ENCODE results near the gene TENT5A.

TENT5A gene

DNA sequence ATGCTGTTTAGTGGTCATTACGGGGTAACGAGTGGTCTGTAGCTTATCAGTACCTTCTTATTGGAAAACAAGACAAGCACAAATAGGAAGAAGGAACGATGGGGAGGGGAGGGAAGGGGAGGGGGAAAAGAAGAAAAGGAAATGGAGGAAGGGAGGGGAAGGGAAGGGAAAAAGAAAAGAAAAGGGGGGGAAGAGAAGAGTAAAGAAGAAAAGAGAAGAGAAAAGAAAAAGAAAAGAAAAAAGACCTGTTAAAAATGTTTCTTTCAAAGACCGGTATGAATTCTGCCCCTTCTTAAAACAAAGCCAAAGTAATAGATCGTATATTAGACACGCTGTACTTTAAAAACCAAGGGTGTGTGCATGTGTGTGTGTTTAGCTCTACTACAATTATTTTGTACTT lies 2.4 kb upstream of the TENT5A start:
- TF ChIP-seq, protein P1, sequence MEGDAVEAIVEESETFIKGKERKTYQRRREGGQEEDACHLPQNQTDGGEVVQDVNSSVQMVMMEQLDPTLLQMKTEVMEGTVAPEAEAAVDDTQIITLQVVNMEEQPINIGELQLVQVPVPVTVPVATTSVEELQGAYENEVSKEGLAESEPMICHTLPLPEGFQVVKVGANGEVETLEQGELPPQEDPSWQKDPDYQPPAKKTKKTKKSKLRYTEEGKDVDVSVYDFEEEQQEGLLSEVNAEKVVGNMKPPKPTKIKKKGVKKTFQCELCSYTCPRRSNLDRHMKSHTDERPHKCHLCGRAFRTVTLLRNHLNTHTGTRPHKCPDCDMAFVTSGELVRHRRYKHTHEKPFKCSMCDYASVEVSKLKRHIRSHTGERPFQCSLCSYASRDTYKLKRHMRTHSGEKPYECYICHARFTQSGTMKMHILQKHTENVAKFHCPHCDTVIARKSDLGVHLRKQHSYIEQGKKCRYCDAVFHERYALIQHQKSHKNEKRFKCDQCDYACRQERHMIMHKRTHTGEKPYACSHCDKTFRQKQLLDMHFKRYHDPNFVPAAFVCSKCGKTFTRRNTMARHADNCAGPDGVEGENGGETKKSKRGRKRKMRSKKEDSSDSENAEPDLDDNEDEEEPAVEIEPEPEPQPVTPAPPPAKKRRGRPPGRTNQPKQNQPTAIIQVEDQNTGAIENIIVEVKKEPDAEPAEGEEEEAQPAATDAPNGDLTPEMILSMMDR (conservative IDR thresholded peaks at IDR 0.05; ENCODE audit: control insufficient read depth, insufficient read depth, low read depth, low read length) = no peak
- no peak for DNase-seq (ENCODE audit: low read depth)
- H3K4me3 ChIP-seq (ENCODE audit: control insufficient read depth, low read depth, low read length) = no peak overlapping the region

DNA sequence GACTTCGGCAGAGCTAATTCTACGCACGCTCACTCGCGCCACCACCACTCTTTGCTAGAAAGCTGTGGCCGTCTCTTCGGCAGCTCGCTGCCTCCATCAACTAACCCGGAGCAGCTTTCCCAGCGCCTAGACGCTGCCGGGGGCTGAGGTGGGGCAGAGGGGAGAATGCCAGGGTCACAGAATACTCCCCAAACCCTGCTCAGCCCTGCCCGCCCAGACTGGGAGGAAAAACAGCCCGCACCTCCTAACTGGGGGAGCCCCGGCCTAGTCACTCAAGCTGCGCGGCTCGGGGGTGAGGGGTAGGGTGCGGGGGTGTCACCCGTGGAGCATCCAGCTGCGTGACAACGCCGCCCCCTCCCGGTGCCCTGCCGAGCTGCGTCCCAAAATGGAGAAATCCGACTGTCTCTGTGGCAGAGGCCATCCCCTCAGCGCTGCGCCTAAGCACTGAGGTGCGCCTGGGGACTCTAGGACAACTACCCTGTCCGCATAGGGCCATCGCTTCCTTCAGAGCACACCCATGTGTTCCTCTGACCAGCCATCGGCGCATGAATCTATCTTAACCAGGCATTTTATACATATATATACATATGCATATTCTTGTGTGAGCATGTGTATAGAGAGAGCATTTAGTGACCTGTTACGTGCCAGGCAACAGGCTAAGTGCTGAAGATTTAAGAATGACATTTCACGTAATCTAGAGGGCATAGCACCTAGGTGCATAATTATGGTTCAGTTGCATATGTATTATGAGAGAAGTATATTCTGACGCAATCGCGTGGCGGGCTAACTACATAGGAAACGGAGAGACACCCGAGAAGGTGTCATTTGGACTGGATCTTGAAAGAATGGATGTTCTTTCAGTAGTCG lies 1.5 kb upstream of the TENT5A start:
- DNase-seq (ENCODE audit: low read depth) = peak; percentile 68
- peak overlapping the region; percentile 92 for H3K4me3 ChIP-seq (ENCODE audit: control insufficient read depth, low read depth, low read length)
- TF ChIP-seq, protein P1 (conservative IDR thresholded peaks at IDR 0.05; ENCODE audit: control insufficient read depth, insufficient read depth, low read depth, low read length) = peak; percentile 55

DNA sequence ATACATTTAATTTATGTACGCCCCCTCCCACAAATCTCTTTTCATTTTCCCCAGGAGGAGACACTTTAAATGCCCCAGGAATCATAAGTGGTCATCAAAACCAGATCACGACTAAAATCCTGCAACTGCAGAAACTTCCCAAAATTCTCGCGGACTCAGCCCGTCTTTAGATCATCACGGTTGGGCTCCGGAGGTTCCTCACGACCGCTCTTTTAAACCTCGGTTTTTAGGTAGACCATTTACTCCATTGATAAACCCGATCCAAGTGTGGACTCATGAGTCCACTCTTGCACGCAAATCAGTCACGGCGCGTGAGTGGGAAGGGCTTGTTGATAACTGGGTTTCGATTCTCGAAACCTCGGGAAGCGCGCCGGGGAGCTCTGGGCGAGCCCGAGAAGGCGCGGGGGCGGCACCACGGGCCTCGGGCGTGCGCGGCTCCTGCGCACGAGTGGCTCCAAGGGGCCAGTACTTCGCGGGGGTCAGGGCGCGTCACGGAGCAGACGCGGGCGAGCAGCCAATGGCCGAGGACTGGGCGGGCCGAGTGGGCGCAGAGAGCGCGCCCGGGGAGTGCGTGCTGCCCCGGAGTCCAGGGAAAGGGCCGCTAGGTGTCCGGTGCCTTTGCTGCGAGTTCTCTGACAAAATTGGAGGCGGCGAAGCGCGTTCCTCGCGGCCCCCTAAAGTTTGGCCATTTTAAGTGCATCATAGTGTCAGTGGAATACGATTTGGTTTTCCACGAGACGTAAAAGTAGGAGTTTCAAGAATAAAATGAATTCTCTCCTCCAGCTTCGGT lies 635 bp upstream of the TENT5A start:
- DNase-seq (ENCODE audit: low read depth) = peak; percentile 87
- TF ChIP-seq, protein P1 (conservative IDR thresholded peaks at IDR 0.05; ENCODE audit: control insufficient read depth, insufficient read depth, low read depth, low read length) = peak; percentile 33
- peak overlapping the region; percentile 92 for H3K4me3 ChIP-seq (ENCODE audit: control insufficient read depth, low read depth, low read length)

DNA sequence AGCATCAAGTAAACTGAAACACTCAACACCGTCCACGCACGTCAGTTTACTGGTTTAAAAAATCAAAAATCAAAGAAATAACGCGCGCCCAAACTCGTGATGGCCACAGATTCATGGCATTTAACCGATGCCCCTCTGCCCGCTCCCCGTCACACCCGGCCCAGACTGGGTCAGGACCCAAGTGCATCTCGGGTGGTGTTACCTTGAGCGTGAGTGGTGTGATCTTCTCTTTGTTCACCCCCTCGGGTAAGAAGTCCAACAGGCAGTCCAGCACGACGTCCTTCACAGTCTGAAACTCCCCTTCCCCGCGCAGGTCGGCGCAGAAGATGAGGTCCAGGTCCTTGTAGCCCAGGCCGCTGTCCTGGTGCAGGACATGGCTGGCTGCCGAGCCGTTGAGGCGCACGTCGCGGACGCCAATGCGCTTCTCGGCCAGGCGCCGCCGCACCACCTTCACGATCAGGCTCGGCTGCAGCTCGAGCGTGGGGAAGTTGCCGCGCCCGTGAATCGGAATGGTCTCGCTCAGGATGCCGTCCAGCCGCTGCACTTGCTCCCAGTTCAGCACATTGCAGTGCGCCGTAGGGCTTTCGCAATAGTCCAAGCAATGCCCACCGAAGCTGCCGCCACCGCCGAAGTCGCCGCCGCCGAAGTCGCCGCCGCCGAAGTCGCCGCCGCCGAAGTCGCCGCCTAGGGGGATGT lies 945 bp downstream of the TENT5A start:
- peak overlapping the region; percentile 92 for H3K4me3 ChIP-seq (ENCODE audit: control insufficient read depth, low read depth, low read length)
- DNase-seq (ENCODE audit: low read depth) = no peak
- TF ChIP-seq, protein P1 (conservative IDR thresholded peaks at IDR 0.05; ENCODE audit: control insufficient read depth, insufficient read depth, low read depth, low read length) = no peak

DNA sequence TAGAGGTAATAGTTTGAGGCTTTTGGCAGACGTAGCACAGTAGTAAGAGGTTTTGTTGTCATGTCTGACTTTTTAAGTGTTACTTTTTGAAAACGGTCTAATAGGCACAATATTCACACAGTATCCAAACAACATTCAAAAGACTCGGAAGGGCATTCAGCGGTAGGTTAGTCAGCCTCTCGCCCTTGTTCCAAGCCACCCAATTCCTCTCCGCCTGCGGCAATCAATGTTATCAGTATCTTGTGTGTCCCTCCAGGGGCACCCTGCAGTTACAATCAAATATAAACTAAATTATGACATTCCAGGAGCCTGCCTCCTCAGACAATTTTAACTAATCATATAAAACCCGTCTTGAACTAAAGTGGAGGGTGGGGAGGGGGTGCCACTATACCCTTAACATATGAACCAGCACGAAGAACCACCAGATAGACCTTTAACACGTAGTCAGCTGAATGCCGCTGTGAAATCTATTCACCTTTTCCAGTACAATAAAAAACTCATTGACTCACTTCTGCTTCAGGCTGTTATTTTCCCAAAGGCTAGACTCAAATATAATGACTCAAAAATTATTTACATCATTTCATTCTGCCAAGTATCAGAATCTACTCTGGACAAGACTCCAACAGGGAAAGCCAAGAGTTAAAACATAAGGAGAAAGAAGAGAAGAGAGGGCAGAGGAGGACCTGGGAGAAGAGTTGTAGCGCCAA lies 1.6 kb downstream of the TENT5A start:
- no peak for DNase-seq (ENCODE audit: low read depth)
- peak overlapping the region; percentile 92 for H3K4me3 ChIP-seq (ENCODE audit: control insufficient read depth, low read depth, low read length)
- TF ChIP-seq, protein P1 (conservative IDR thresholded peaks at IDR 0.05; ENCODE audit: control insufficient read depth, insufficient read depth, low read depth, low read length) = no peak

DNA sequence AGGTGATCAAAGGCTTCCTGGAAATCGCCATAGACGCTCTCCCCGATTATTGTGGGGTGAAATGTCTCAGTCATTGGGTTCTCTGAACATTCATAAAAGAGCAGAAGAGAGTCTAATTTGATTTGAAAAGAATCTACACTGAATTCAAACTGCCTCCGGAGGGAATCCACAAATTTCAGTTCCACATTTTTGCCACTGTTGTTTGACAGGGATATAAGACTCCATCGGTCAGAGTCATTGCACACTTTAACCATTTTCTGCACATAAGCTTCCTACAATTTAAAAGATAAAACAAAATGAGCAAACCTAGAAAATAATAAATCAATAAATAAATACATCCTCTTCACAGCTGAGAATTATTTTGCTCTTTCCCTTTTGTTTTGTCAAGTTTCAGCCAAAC lies 2.3 kb downstream of the TENT5A start:
- TF ChIP-seq, protein P1 (conservative IDR thresholded peaks at IDR 0.05; ENCODE audit: control insufficient read depth, insufficient read depth, low read depth, low read length) = no peak

More for the DNA sequence above, 2.3 kb downstream of the TENT5A start:
- peak overlapping the region; percentile 92 for H3K4me3 ChIP-seq (ENCODE audit: control insufficient read depth, low read depth, low read length)
- no peak for DNase-seq (ENCODE audit: low read depth)

Measured in fibroblast of mammary gland (primary cell).